SK-N-SH (cell line): ENCODE measurements around the gene SMLR1. TPM values are rescaled to one million over a fixed set of nuclear protein-coding genes. Genes with fewer than 3 reads are reported as not detected.

Experiments used
- CTCF ChIA-PET: fragments of 300-600, 350-600 bp; formaldehyde crosslinking; extraction: SDS; loops from one replicate; lab custom pipeline; 2021; lab: Yijun Ruan, JAX
- POLR2A ChIA-PET: fragments of 350-600 bp; sonication (Branson Sonifier 250); formaldehyde crosslinking; extraction: SDS; loops from one replicate; lab custom pipeline; 2020; ENCODE audit warnings: antibody characterized with exemption, inconsistent platforms; lab: Yijun Ruan, JAX
- DNase-seq: peaks from one replicate; pipeline ENCODE4 v3.0.0; 2012
- H2AFZ ChIP-seq: fragments of 200-600 bp; sonication (generic); 2 replicates; pipeline ENCODE4 v1.8.1; 2016; ENCODE audit warnings: antibody characterized with exemption, mild to moderate bottlenecking, low read depth
- H3F3A ChIP-seq: fragments of 200-600 bp; sonication (generic); replicated peaks from 2 replicates; pipeline ENCODE3; 2016; ENCODE audit warnings: antibody characterized with exemption, mild to moderate bottlenecking; ENCODE audit not compliant: insufficient read depth
- H3K27ac ChIP-seq, 2 experiments: fragments of 200-500 bp in 1 of 2; fragments of 200-600 bp in 1 of 2; sonication (Bioruptor generic) in 1 of 2; sonication (generic), shearing (Covaris generic) in 1 of 2; 2 replicates each; pipeline versions ENCODE4 v1.5.1 to v1.6.1; 2014 to 2016; ENCODE audit warnings: low read depth in 2 of 2, inconsistent platforms in 1 of 2, low read length in 1 of 2, mild to moderate bottlenecking in 1 of 2, mixed read lengths in 1 of 2
- H3K27me3 ChIP-seq: fragments of 200-600 bp; sonication (generic), shearing (Covaris generic); 2 replicates; pipeline ENCODE4 v1.6.1; 2016; ENCODE audit warnings: mixed run types; ENCODE audit not compliant: insufficient read depth
- H3K36me3 ChIP-seq, 2 experiments: fragments of 200-500 bp in 1 of 2; fragments of 200-600 bp in 1 of 2; sonication (Bioruptor generic) in 1 of 2; sonication (generic) in 1 of 2; replicated peaks in 1 of 2; 2 replicates each; pipeline versions ENCODE3 to v1.5.1; 2014 to 2016; ENCODE audit warnings: low read length in 1 of 2, mild to moderate bottlenecking in 1 of 2; ENCODE audit not compliant: insufficient read depth in 2 of 2, control insufficient read depth in 1 of 2
- H3K4me1 ChIP-seq, 2 experiments: fragments of 200-500 bp in 1 of 2; fragments of 200-600 bp in 1 of 2; sonication (Bioruptor generic) in 1 of 2; sonication (generic), shearing (Covaris generic) in 1 of 2; 2 replicates each; pipeline versions ENCODE4 v1.5.1 to v1.6.1; 2014 to 2016; ENCODE audit warnings: low read depth in 1 of 2, low read length in 1 of 2, mixed run types in 1 of 2; ENCODE audit not compliant: insufficient read depth in 2 of 2, control insufficient read depth in 1 of 2
- H3K4me2 ChIP-seq: fragments of 200-600 bp; sonication (generic), shearing (Covaris generic); 2 replicates; pipeline ENCODE4 v1.6.1; 2017; ENCODE audit warnings: mixed run types
- H3K4me3 ChIP-seq, 2 experiments: fragments of 200-500 bp in 1 of 2; fragments of 200-600 bp in 1 of 2; sonication (Bioruptor generic) in 1 of 2; sonication (generic), shearing (Covaris generic) in 1 of 2; 2 replicates each; pipeline versions ENCODE4 v1.5.1 to v1.8.1; 2014 to 2016; ENCODE audit warnings: low read depth in 2 of 2, inconsistent platforms in 1 of 2, low read length in 1 of 2, mild to moderate bottlenecking in 1 of 2, mixed read lengths in 1 of 2, moderate library complexity in 1 of 2
- H3K79me2 ChIP-seq: fragments of 200-600 bp; sonication (generic); 2 replicates; pipeline ENCODE4 v1.8.1; 2017; ENCODE audit warnings: mild to moderate bottlenecking; ENCODE audit not compliant: insufficient read depth
- H3K9ac ChIP-seq: fragments of 200-600 bp; sonication (generic); 2 replicates; pipeline ENCODE4 v1.6.1; 2017; ENCODE audit warnings: mixed run types
- H3K9me2 ChIP-seq: fragments of 200-600 bp; sonication (generic); 2 replicates; pipeline ENCODE4 v1.6.1; 2017; ENCODE audit warnings: mixed run types
- H3K9me3 ChIP-seq: fragments of 200-600 bp; sonication (generic); 2 replicates; pipeline ENCODE4 v1.6.1; 2017; ENCODE audit warnings: mixed run types, mild to moderate bottlenecking, moderate library complexity
- H4K20me1 ChIP-seq: fragments of 200-600 bp; sonication (generic); 2 replicates; pipeline ENCODE4 v1.6.1; 2017; ENCODE audit warnings: mild to moderate bottlenecking, mixed run types; ENCODE audit not compliant: insufficient read depth
- CTCF ChIP-seq: fragments of 200-600 bp; sonication (generic); IDR thresholded peaks from 2 replicates; pipeline ENCODE4 v1.6.1; 2017; ENCODE audit warnings: antibody characterized with exemption, mild to moderate bottlenecking, moderate library complexity
- ELF1 ChIP-seq: IDR thresholded peaks from 2 replicates; pipeline ENCODE4 v1.4.0; 2012
- EP300 ChIP-seq, 2 experiments: IDR thresholded peaks; 2 replicates each; pipeline versions ENCODE4 v1.4.0 to v1.6.1; 2012; ENCODE audit warnings: borderline replicate concordance in 1 of 2, low read depth in 1 of 2, low read length in 1 of 2
- FOXM1 ChIP-seq: IDR thresholded peaks from 2 replicates; pipeline ENCODE4 v1.4.0; 2012; ENCODE audit warnings: low read depth, mild to moderate bottlenecking
- GABPA ChIP-seq: IDR thresholded peaks from 2 replicates; pipeline ENCODE4 v1.4.0; 2012; ENCODE audit warnings: low read depth, mild to moderate bottlenecking
- GATA2 ChIP-seq: sonication (generic); formaldehyde crosslinking; IDR thresholded peaks from 2 replicates; pipeline ENCODE4 v1.5.0; 2020; ENCODE audit warnings: mild to moderate bottlenecking, missing genetic modification reagents
- MAX ChIP-seq: IDR thresholded peaks from 2 replicates; pipeline ENCODE4 v1.4.0; 2012; ENCODE audit warnings: low read depth
- MEF2A ChIP-seq: IDR thresholded peaks from 2 replicates; pipeline ENCODE4 v1.4.0; 2012; ENCODE audit warnings: low read depth, borderline replicate concordance
- MXI1 ChIP-seq: IDR thresholded peaks from 2 replicates; pipeline ENCODE4 v1.6.1; 2012; ENCODE audit warnings: mild to moderate bottlenecking, low read depth, low read length, improper control_type of control experiment
- NFIC ChIP-seq: IDR thresholded peaks from 2 replicates; pipeline ENCODE4 v1.4.0; 2012; ENCODE audit warnings: borderline replicate concordance
- PBX3 ChIP-seq: IDR thresholded peaks from 2 replicates; pipeline ENCODE4; 2012
- POLR2AphosphoS5 ChIP-seq: IDR thresholded peaks from 2 replicates; pipeline ENCODE4 v1.6.1; 2012; ENCODE audit warnings: low read depth, low read length
- RAD21 ChIP-seq: IDR thresholded peaks from 2 replicates; pipeline ENCODE4 v1.6.1; 2012; ENCODE audit warnings: mild to moderate bottlenecking, low read length
- RFX5 ChIP-seq: IDR thresholded peaks from 2 replicates; pipeline ENCODE4 v1.6.1; 2012; ENCODE audit warnings: mild to moderate bottlenecking, improper control_type of control experiment, low read length
- SIN3A ChIP-seq: IDR thresholded peaks from 2 replicates; pipeline ENCODE4 v1.6.1; 2012; ENCODE audit warnings: low read depth, mild to moderate bottlenecking, low read length, moderate library complexity, borderline replicate concordance
- SMC3 ChIP-seq: IDR thresholded peaks from 2 replicates; pipeline ENCODE4 v1.6.1; 2012; ENCODE audit warnings: low read depth, low read length, improper control_type of control experiment
- TAF1 ChIP-seq: IDR thresholded peaks from 2 replicates; pipeline ENCODE4 v1.6.1; 2012; ENCODE audit warnings: low read depth, mild to moderate bottlenecking, low read length, moderate library complexity, borderline replicate concordance
- TCF12 ChIP-seq: IDR thresholded peaks from 2 replicates; pipeline ENCODE4 v1.4.0; 2012
- TEAD4 ChIP-seq: IDR thresholded peaks from 2 replicates; pipeline ENCODE4 v1.4.0; 2012; ENCODE audit warnings: mild to moderate bottlenecking, borderline replicate concordance; ENCODE audit not compliant: insufficient read depth
- USF1 ChIP-seq: IDR thresholded peaks from 2 replicates; pipeline ENCODE4 v1.4.0; 2012; ENCODE audit warnings: low read depth, borderline replicate concordance
- WGBS: methylation state at CpG from one replicate; pipeline ENCODE4 v1.1.6; 2017; ENCODE audit warnings: low lambda C conversion rate; 5-methylcytosine and 5-hydroxymethylcytosine counted together
- polyA plus RNA-seq, 3 experiments: library from polyadenylated mRNA; depleted of rRNA; stranded (reverse); fragments of >200 nt; gene quantifications; 2 replicates each; pipeline ENCODE4 v1.2.3, GENCODE V29; 2012

The SMLR1 gene
- polyA plus RNA-seq, 1 of the 3 experiments (the other 2 are of a cell fraction): 0.03 TPM

GRCh38 chr6:130840050-130840449 lies 12.8 kb downstream of the SMLR1 start:
- Histone ChIP-seq H3K4me2 (no peak overlapping the region), H3K36me3 (no peaks in the 10 kb centered on the region), H3K4me3 (no peak overlapping the region), H3F3A (peaks cover 6% of the 10 kb centered on the region), H3K27me3 (no peaks in the 10 kb centered on the region), H2AFZ (no peak overlapping the region), H3K4me1 (no peaks in the 10 kb centered on the region; a peak in 1 of 4 replicates), H3K9me2 (no peaks in the 10 kb centered on the region), H3K9ac (no peak overlapping the region), H3K27ac (no peak overlapping the region), H3K9me3 (no peaks in the 10 kb centered on the region), H3K79me2 (no peaks in the 10 kb centered on the region), H4K20me1 (no peaks in the 10 kb centered on the region)
- TF ChIP-seq SMC3 (no peak), MXI1 (no peak), TEAD4 (no peak), MAX (no peak), MEF2A (no peak), EP300 (IDR thresholded peaks at IDR 0.05; ENCODE audit: borderline replicate concordance in 1 of 2, low read depth in 1 of 2, low read length in 1 of 2) (no peak), TAF1 (no peak), NFIC (no peak), POLR2AphosphoS5 (no peak), GABPA (no peak), TCF12 (no peak), USF1 (no peak), FOXM1 (no peak), CTCF (no peak), ELF1 (no peak), GATA2 (CRISPR knock-in tag) (no peak), RAD21 (no peak)
- ChIA-PET POLR2A (no interaction called here), CTCF (no interaction called here)
- WGBS: 79% methylated on average over 2 of the region's 2 CpGs
- DNase-seq: no peak

GRCh38 chr6:130841128-130841728 lies 14.0 kb downstream of the SMLR1 start:
- DNase-seq: no peak
- Histone ChIP-seq H3K27ac (no peak overlapping the region), H3K27me3 (no peaks in the 10 kb centered on the region), H3K4me2 (no peak overlapping the region), H3K36me3 (no peaks in the 10 kb centered on the region), H3F3A (peaks cover 6% of the 10 kb centered on the region), H3K79me2 (no peaks in the 10 kb centered on the region), H3K4me1 (no peaks in the 10 kb centered on the region; a peak in 1 of 4 replicates), H2AFZ (no peak overlapping the region), H3K9me3 (no peaks in the 10 kb centered on the region), H3K4me3 (no peak overlapping the region), H3K9ac (no peak overlapping the region), H3K9me2 (no peaks in the 10 kb centered on the region), H4K20me1 (no peaks in the 10 kb centered on the region)
- POLR2A ChIA-PET: no interaction called here
- WGBS: 46% methylated on average over 4 of the region's 4 CpGs
- peak; percentile 48 for TF ChIP-seq PBX3
- TF ChIP-seq MAX: no peak
- TF ChIP-seq RFX5: no peak
- no peak for TF ChIP-seq SIN3A
- TF ChIP-seq TCF12: peak; percentile 20; the same call in 1 of the 2 replicates
- CTCF ChIA-PET: no interaction called here
